HG02870 (cell line): ENCODE measurements around the gene MAPK14.

ENCODE experiments used
- ATAC-seq: cut with Tn5 transposase; IDR thresholded peaks from one replicate; pipeline ENCODE4 v1.9.1; 2021; ENCODE audit warnings: mild to moderate bottlenecking, moderate library complexity; ENCODE audit not compliant: unreplicated experiment

Gene MAPK14

GRCh38 chr6:36098253-36098919 is 70.8 kb downstream of the MAPK14 start:
- ATAC-seq = no peak

GRCh38 chr6:36098920-36099647 is 71.5 kb downstream of the MAPK14 start:
- no peak for ATAC-seq

GRCh38 chr6:36099869-36100483 is 72.4 kb downstream of the MAPK14 start:
- no peak for ATAC-seq

GRCh38 chr6:36101691-36102090 is 74.1 kb downstream of the MAPK14 start:
- no peak for ATAC-seq

GRCh38 chr6:36102853-36103252 is 75.2 kb downstream of the MAPK14 start:
- ATAC-seq = no peak

GRCh38 chr6:36104836-36105235 is 77.2 kb downstream of the MAPK14 start:
- ATAC-seq = no peak

GRCh38 chr6:36109092-36109491 is 81.5 kb downstream of the MAPK14 start:
- ATAC-seq = no peak

- ATAC-seq = no peak
These were observed 82.4 kb downstream of the MAPK14 start for GRCh38 chr6:36110050-36110449.

GRCh38 chr6:36110863-36111262 is 83.3 kb downstream of the MAPK14 start:
- no peak for ATAC-seq

- no peak for ATAC-seq
These were observed 83.9 kb downstream of the MAPK14 start for GRCh38 chr6:36111526-36111925.

- ATAC-seq = no peak
These were observed 85.4 kb downstream of the MAPK14 start for GRCh38 chr6:36113049-36113448.

- ATAC-seq = no peak
These were observed 86.1 kb downstream of the MAPK14 start for GRCh38 chr6:36113703-36114102.

- ATAC-seq = no peak
These were observed 87.3 kb downstream of the MAPK14 start for GRCh38 chr6:36114798-36115408.

- ATAC-seq = no peak
These were observed 87.8 kb downstream of the MAPK14 start for GRCh38 chr6:36115412-36115811.

GRCh38 chr6:36116066-36116864 is 88.7 kb downstream of the MAPK14 start:
- ATAC-seq = no peak

- no peak for ATAC-seq
These were observed 89.3 kb downstream of the MAPK14 start for GRCh38 chr6:36116943-36117342.

- ATAC-seq = no peak
These were observed 90.3 kb downstream of the MAPK14 start for GRCh38 chr6:36117658-36118549.

GRCh38 chr6:36118550-36119107 is 91.0 kb downstream of the MAPK14 start:
- ATAC-seq = no peak

GRCh38 chr6:36119209-36119608 is 91.6 kb downstream of the MAPK14 start:
- no peak for ATAC-seq

GRCh38 chr6:36120018-36120417 is 92.4 kb downstream of the MAPK14 start:
- ATAC-seq = no peak
